Measurements from ENCODE around the gene SF3B2. TPM values are rescaled to one million over a fixed set of nuclear protein-coding genes. Genes with fewer than 3 reads are reported as not detected.
A peak's percentile ranks its signal among the peaks of the same experiment; 100 is the strongest.

The SF3B2 gene
- total and polyA plus RNA-seq, 9 of the 15 experiments (the other 6 are each of a cell fraction or from before 2014, with no cell fraction given) = 58.3 to 248 (median 157) TPM

- TF ChIP-seq PREB (CRISPR knock-in tag; IDR thresholded peaks at IDR 0.05) (no peak), ZNF444 (CRISPR knock-in tag; IDR thresholded peaks at IDR 0.05) (no peak), MCM2 (IDR thresholded peaks at IDR 0.05; ENCODE audit: low read depth) (no peak), ESRRA (IDR thresholded peaks at IDR 0.05; ENCODE audit: borderline replicate concordance, low read depth) (peak; percentile 84; the same call in 1 of the 2 replicates), ZNF408 (CRISPR knock-in tag; IDR thresholded peaks at IDR 0.05; ENCODE audit: low read depth) (no peak), ATF7 (IDR thresholded peaks at IDR 0.05) (peak; percentile 90), MBD1 (CRISPR knock-in tag; IDR thresholded peaks at IDR 0.05) (no peak), NCOA1 (IDR thresholded peaks at IDR 0.05; ENCODE audit: low read depth) (no peak), ZNF121 (CRISPR knock-in tag; conservative IDR thresholded peaks at IDR 0.05) (no peak), NEUROD1 (IDR thresholded peaks at IDR 0.05; ENCODE audit: borderline replicate concordance, low read depth, low read length, partially characterized antibody) (peak; percentile 24), ZNF224 (CRISPR knock-in tag; IDR thresholded peaks at IDR 0.05) (no peak), NELFE (IDR thresholded peaks at IDR 0.05; ENCODE audit: insufficient read depth, insufficient read length) (no peak), WHSC1 (IDR thresholded peaks at IDR 0.05; ENCODE audit: low read length) (no peak), FOXA1 (IDR thresholded peaks at IDR 0.05; ENCODE audit: borderline replicate concordance) (no peak), NFYB (IDR thresholded peaks at IDR 0.05; ENCODE audit: extremely low read depth, insufficient read length) (peak; percentile 11), RERE (CRISPR knock-in tag; IDR thresholded peaks at IDR 0.05; ENCODE audit: borderline replicate concordance) (no peak), CEBPG (CRISPR knock-in tag; IDR thresholded peaks at IDR 0.05) (0 out of 2 replicates have a peak, but pooled peaks have one; percentile 9), CEBPG (tag; conservative IDR thresholded peaks at IDR 0.05 in 1 of 2, IDR thresholded peaks at IDR 0.05 in 1 of 2) (no peak), CBFA2T3 (IDR thresholded peaks at IDR 0.05) (no peak), FOXJ2 (tag; IDR thresholded peaks at IDR 0.05) (no peak), MIER1 (IDR thresholded peaks at IDR 0.05; ENCODE audit: low read depth) (no peak)
These were observed at the start of gene SF3B2 (continued) for GRCh38 chr11:66051766-66052663.

Measured in K562 (cell line).